OCI-LY3 (cell line): ENCODE data around the gene PTPRN2.

Source experiments
- H2AFZ ChIP-seq: fragments of 200-600, 300-600 bp; shearing (Covaris generic); 2 replicates; pipeline ENCODE4 v1.6.0; 2014; ENCODE audit warnings: antibody characterized with exemption, low read depth, low read length
- H3K27ac ChIP-seq: fragments of 200-600, 300-600 bp; sonication (generic); 2 replicates; pipeline ENCODE4 v1.5.1; 2014; ENCODE audit warnings: mild to moderate bottlenecking, low read length, moderate library complexity, mixed read lengths
- H3K27me3 ChIP-seq: fragments of 200-600, 300-600 bp; sonication (generic); 2 replicates; pipeline ENCODE4 v1.6.1; 2014; ENCODE audit warnings: low read depth, low read length, mixed read lengths
- H3K36me3 ChIP-seq: fragments of 200-600, 300-600 bp; sonication (generic); replicated peaks from 2 replicates; pipeline ENCODE3; 2014; ENCODE audit warnings: low read depth, low read length, mixed read lengths
- H3K4me1 ChIP-seq: fragments of 300-600, 200-600 bp; sonication (generic); 2 replicates; pipeline ENCODE4 v1.6.1; 2014; ENCODE audit warnings: low read length, mixed read lengths
- H3K4me2 ChIP-seq: fragments of 200-600, 300-600 bp; sonication (generic); 2 replicates; pipeline ENCODE4 v1.6.1; 2014; ENCODE audit warnings: low read length, mixed read lengths
- H3K4me3 ChIP-seq: fragments of 300-600, 200-600 bp; sonication (generic); 2 replicates; pipeline ENCODE4 v1.5.1; 2014; ENCODE audit warnings: antibody characterized with exemption, mild to moderate bottlenecking, low read length, moderate library complexity
- H3K79me2 ChIP-seq: fragments of 300-600, 200-600 bp; shearing (Covaris generic); 2 replicates; pipeline ENCODE4 v1.6.1; 2014; ENCODE audit warnings: mild to moderate bottlenecking, low read length, mixed read lengths
- H3K9ac ChIP-seq: fragments of 300-600, 200-600 bp; shearing (Covaris generic); 2 replicates; pipeline ENCODE4 v1.6.0; 2014; ENCODE audit warnings: mild to moderate bottlenecking, low read length, moderate library complexity
- H3K9me3 ChIP-seq: fragments of 200-600, 300-600 bp; shearing (Covaris generic); 2 replicates; pipeline ENCODE4 v1.6.1; 2014; ENCODE audit warnings: low read length, mixed read lengths; ENCODE audit not compliant: insufficient read depth
- H4K20me1 ChIP-seq: fragments of 200-600, 300-600 bp; sonication (generic); 2 replicates; pipeline ENCODE4 v1.6.1; 2016; ENCODE audit warnings: low read length, mixed read lengths; ENCODE audit not compliant: insufficient read depth
- CTCF ChIP-seq: fragments of 200-600, 300-600 bp; sonication (generic); IDR thresholded peaks from 2 replicates; pipeline ENCODE4 v1.5.1; 2014; ENCODE audit warnings: antibody characterized with exemption, low read length, low read depth
- EZH2phosphoT487 ChIP-seq: fragments of 200-600 bp; shearing (Covaris generic); IDR thresholded peaks from 2 replicates; pipeline ENCODE4 v1.6.1; 2018; ENCODE audit warnings: antibody characterized with exemption, mixed run types, low read depth

Gene PTPRN2

DNA sequence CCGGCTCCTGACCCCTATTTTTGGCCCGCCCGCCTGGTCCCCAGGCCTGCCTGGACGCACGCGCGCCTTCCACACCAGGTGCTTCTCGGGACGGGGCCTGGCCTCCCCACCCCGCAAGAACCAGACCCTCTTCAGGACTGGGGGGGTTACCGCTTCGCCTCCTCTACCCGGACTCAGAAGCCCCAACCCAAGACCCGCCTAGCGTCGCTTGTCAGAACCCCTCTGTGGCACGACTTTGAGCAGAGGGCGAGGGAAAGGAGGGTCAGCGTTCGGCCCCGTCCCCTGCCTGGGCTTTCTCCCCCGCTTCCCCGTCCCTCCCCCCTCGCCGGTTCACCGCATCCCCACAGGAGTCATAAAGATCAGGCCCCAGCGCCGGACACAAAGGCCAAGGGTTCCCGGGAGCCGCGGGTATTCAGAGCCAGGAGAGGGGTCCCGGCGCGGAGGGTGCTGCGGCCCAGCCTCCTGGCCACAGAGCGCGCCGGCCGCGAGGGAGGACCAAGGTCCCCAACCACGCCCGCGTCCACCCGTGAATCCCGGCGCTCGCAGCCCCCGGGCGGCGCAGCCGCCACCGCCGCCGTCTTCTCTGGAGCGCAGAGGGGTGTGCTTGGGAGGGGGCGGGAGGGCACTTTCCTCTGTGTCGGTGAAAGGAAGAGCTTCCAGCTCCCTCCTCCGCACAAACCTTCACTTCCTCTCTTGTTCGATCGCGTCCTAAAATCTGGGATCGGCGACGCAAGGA, 898.9 kb downstream of the PTPRN2 start:
- Histone ChIP-seq H3K9me3 (no peaks in the 10 kb centered on the region), H3K36me3 (no peaks in the 10 kb centered on the region), H2AFZ (no peak overlapping the region), H3K79me2 (no peaks in the 10 kb centered on the region), H3K4me2 (no peak overlapping the region), H3K27me3 (no peaks in the 10 kb centered on the region), H3K27ac (no peak overlapping the region), H4K20me1 (no peaks in the 10 kb centered on the region), H3K4me3 (no peak overlapping the region), H3K4me1 (no peaks in the 10 kb centered on the region), H3K9ac (no peak overlapping the region)
- TF ChIP-seq EZH2phosphoT487 (no peak), CTCF (no peak)

DNA sequence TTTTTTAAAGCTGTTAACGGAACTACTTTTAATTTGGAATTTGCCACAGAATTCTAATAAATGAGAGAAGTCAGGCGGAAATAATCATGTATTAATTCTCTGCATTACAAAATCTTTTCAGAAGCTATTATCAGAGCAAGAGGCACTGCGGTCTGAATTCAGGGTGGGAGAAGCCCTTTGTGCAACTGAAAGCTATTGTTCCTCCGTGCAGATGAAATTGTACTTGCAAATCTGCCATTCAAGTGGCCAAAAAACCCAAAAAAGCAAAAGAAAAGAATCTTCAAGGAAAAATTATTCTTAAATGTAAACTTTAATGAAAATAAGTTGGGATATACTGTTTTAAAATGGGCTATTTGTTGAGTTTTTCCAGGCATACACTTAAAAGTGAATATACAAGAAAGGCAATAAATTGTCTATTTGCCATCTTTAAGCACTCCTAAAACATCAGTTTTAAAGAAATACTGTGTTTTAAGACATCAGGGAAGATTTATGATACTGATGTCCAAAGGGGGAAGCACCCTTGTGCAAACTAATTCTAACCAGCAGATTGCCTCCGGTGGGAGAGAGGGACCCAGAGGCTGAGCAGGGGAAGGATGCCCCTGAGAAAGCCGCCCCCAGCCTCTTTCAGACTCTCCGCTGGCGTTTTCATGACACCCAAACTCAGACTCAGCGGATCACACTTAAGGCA, 899.6 kb downstream of the PTPRN2 start:
- Histone ChIP-seq H3K9ac (no peak overlapping the region), H3K36me3 (no peaks in the 10 kb centered on the region), H3K4me1 (no peaks in the 10 kb centered on the region), H3K27me3 (no peaks in the 10 kb centered on the region), H3K9me3 (no peaks in the 10 kb centered on the region), H3K4me3 (no peak overlapping the region), H4K20me1 (no peaks in the 10 kb centered on the region), H3K79me2 (no peaks in the 10 kb centered on the region), H3K27ac (no peak overlapping the region), H3K4me2 (no peak overlapping the region), H2AFZ (no peak overlapping the region)
- TF ChIP-seq EZH2phosphoT487 = no peak
- TF ChIP-seq CTCF = no peak

DNA sequence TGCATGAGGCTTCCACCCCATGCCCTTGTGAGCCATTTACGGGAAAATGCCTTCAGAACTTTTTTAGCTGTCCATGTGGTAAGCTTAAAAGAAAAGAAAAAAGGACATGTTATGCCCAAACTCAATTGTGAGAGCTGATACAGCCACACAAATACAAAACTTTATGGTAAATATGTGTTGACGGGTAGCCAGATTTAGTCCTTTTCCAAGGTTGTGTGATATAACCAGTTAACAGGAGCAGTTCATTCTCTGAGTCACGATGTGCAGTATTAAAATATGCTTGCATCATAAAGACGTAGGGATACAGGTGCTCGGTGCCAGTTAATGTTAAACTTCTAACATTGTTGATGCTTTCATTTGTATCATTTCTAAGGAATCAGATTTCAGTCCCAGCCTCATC, 900.5 kb downstream of the PTPRN2 start:
- H2AFZ ChIP-seq = no peak overlapping the region
- H3K4me3 ChIP-seq = no peak overlapping the region
- H3K4me1 ChIP-seq = no peaks in the 10 kb centered on the region
- no peaks in the 10 kb centered on the region for H3K9me3 ChIP-seq
- H3K79me2 ChIP-seq = no peaks in the 10 kb centered on the region
- H3K27me3 ChIP-seq = no peaks in the 10 kb centered on the region
- no peak overlapping the region for H3K27ac ChIP-seq
- no peak for TF ChIP-seq EZH2phosphoT487
- TF ChIP-seq CTCF = no peak
- H3K4me2 ChIP-seq = no peak overlapping the region
- H3K9ac ChIP-seq = no peak overlapping the region
- H4K20me1 ChIP-seq = no peaks in the 10 kb centered on the region
- no peaks in the 10 kb centered on the region for H3K36me3 ChIP-seq

GRCh38 chr7:157686285-157686894, 901.2 kb downstream of the PTPRN2 start:
- no peaks in the 10 kb centered on the region for H3K9me3 ChIP-seq
- H3K9ac ChIP-seq = no peak overlapping the region
- H3K4me2 ChIP-seq = no peak overlapping the region
- no peaks in the 10 kb centered on the region for H3K4me1 ChIP-seq
- no peak overlapping the region for H3K27ac ChIP-seq
- no peaks in the 10 kb centered on the region for H3K79me2 ChIP-seq
- TF ChIP-seq EZH2phosphoT487 (no peak), CTCF (no peak)
- H3K4me3 ChIP-seq = no peak overlapping the region
- no peaks in the 10 kb centered on the region for H4K20me1 ChIP-seq
- no peaks in the 10 kb centered on the region for H3K27me3 ChIP-seq
- no peaks in the 10 kb centered on the region for H3K36me3 ChIP-seq
- no peak overlapping the region for H2AFZ ChIP-seq
